ENCODE results near the gene NR6A1. TPM values are rescaled to one million over a fixed set of nuclear protein-coding genes. Genes with fewer than 3 reads are reported as not detected.

The NR6A1 gene
- total and polyA plus RNA-seq, 2 experiments from 2014 or later: 44.2 to 139 TPM

DNA sequence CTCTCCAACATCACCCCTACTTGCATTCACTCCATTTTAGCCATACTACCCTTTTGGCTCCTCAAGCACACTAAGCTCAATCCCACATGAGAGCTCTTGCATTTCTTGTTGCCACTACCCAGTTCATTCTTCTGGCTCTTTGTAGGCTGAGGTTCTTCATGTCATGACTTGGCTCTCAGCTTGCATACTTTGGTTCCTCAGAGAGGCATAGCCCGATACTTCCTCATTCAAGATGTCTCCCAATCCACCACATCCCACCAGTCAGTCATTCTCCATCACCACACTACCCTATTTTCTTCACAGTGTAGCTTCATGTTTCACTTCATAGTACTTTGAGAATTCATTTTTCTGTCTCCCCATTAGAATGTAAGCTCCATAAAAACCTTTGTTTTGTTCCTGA, 116.7 kb downstream of the NR6A1 start:
- peaks cover 38% of the 10 kb centered on the region for H3K4me1 Mint-ChIP-seq
- H3K27me3 ChIP-seq (ENCODE audit: insufficient read depth): no peaks in the 10 kb centered on the region
- H3K9me3 Mint-ChIP-seq: no peaks in the 10 kb centered on the region
- no peaks in the 10 kb centered on the region for H4K20me1 ChIP-seq (replicated peaks; ENCODE audit: insufficient read depth)
- no peaks in the 10 kb centered on the region; the same call in 2 of the 3 replicates for H3K36me3 Mint-ChIP-seq (ENCODE audit: low read depth)
- peaks cover 19% of the 10 kb centered on the region for H3K79me2 ChIP-seq (replicated peaks; ENCODE audit: insufficient read depth)
- no peak overlapping the region for H3K4me3 Mint-ChIP-seq
- no peak for DNase-seq (ENCODE audit: low spot score)
- H3F3A ChIP-seq (replicated peaks; ENCODE audit: low read depth): no peaks in the 10 kb centered on the region
- no peak overlapping the region for H3K4me3 ChIP-seq
- ATAC-seq: no peak
- no peak overlapping the region for H3K27ac ChIP-seq (ENCODE audit: low read depth)
- H3K27ac Mint-ChIP-seq: no peak overlapping the region
- no peak overlapping the region for H2AFZ ChIP-seq
- no peak overlapping the region for H3K4me2 ChIP-seq
- TF ChIP-seq, protein P1, sequence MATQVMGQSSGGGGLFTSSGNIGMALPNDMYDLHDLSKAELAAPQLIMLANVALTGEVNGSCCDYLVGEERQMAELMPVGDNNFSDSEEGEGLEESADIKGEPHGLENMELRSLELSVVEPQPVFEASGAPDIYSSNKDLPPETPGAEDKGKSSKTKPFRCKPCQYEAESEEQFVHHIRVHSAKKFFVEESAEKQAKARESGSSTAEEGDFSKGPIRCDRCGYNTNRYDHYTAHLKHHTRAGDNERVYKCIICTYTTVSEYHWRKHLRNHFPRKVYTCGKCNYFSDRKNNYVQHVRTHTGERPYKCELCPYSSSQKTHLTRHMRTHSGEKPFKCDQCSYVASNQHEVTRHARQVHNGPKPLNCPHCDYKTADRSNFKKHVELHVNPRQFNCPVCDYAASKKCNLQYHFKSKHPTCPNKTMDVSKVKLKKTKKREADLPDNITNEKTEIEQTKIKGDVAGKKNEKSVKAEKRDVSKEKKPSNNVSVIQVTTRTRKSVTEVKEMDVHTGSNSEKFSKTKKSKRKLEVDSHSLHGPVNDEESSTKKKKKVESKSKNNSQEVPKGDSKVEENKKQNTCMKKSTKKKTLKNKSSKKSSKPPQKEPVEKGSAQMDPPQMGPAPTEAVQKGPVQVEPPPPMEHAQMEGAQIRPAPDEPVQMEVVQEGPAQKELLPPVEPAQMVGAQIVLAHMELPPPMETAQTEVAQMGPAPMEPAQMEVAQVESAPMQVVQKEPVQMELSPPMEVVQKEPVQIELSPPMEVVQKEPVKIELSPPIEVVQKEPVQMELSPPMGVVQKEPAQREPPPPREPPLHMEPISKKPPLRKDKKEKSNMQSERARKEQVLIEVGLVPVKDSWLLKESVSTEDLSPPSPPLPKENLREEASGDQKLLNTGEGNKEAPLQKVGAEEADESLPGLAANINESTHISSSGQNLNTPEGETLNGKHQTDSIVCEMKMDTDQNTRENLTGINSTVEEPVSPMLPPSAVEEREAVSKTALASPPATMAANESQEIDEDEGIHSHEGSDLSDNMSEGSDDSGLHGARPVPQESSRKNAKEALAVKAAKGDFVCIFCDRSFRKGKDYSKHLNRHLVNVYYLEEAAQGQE (IDR thresholded peaks at IDR 0.05; ENCODE audit: unreplicated experiment): no peak
- TF ChIP-seq EZH2 (IDR thresholded peaks at IDR 0.05; ENCODE audit: low read depth, unreplicated experiment) (no peak), ZNF331 (CRISPR knock-in tag; IDR thresholded peaks at IDR 0.05; ENCODE audit: low read depth) (no peak), POLR2AphosphoS5 (IDR thresholded peaks at IDR 0.05; ENCODE audit: low read depth) (no peak), CTCF (conservative IDR thresholded peaks at IDR 0.05; ENCODE audit: low read depth in 2 of 2) (no peak), EZH2phosphoT487 (IDR thresholded peaks at IDR 0.05; ENCODE audit: unreplicated experiment) (no peak), STAT1 (IDR thresholded peaks at IDR 0.05; ENCODE audit: unreplicated experiment) (no peak), CREB1 (CRISPR knock-in tag; IDR thresholded peaks at IDR 0.05; ENCODE audit: low read depth) (no peak), NANOG (IDR thresholded peaks at IDR 0.05; ENCODE audit: borderline replicate concordance) (no peak), JUNB (IDR thresholded peaks at IDR 0.05; ENCODE audit: unreplicated experiment) (no peak), ETS1 (IDR thresholded peaks at IDR 0.05) (no peak), ZNF114 (CRISPR knock-in tag; IDR thresholded peaks at IDR 0.05) (no peak)
- no peaks in the 10 kb centered on the region for H3K36me3 ChIP-seq (ENCODE audit: insufficient read depth)
- peaks cover 6% of the 10 kb centered on the region for H3K27me3 Mint-ChIP-seq (ENCODE audit: insufficient read depth, low read depth, poor library complexity)
- no peaks in the 10 kb centered on the region for H3K9me2 ChIP-seq (ENCODE audit: insufficient read depth)
- peaks cover 13% of the 10 kb centered on the region for H3K4me1 ChIP-seq (ENCODE audit: insufficient read depth)
